Pancreas (tissue), 10 donors: ENCODE measurements around the gene CAPN13. TPM values are rescaled to one million over a fixed set of nuclear protein-coding genes. Genes with fewer than 3 reads are reported as not detected.

Experiments used
- ATAC-seq, 4 donors: fragments of 200-7000 bp; cut with Tn5 transposase; one replicate each; pipeline versions ENCODE4 v1.8.0 to v1.9.1; 2020; ENCODE audit warnings: mild to moderate bottlenecking in 4 of 4, moderate library complexity in 4 of 4
- DNase-seq, 6 donors: peaks; one replicate each; pipeline ENCODE4 v3.0.0-alpha.2; 2020
- FAIRE-seq: peaks from 2 replicates; lab custom pipeline; 2012; peaks lifted over from hg19 to GRCh38; lab: Jason Lieb, UNC
- H3K27ac ChIP-seq, 4 donors: fragments of 200-600 bp; sonication (generic); 1 replicate in 3 of 4; 2 replicates in 1 of 4; pipeline versions ENCODE4 v1.5.0 to v1.8.0; 2020
- H3K27me3 ChIP-seq, 4 donors: fragments of 200-600 bp; one replicate each; pipeline ENCODE4 v1.8.0; 2021
- H3K36me3 ChIP-seq, 3 donors: fragments of 200-600 bp; sonication (generic) in 1 of 3; one replicate each; pipeline versions ENCODE4 v1.5.0 to v1.8.0; 2020 to 2021
- H3K4me1 ChIP-seq, 3 donors: fragments of 200-600 bp; one replicate each; pipeline ENCODE4 v1.8.0; 2021
- H3K4me3 ChIP-seq, 4 donors: fragments of 200-600 bp; sonication (generic) in 2 of 4; one replicate each; pipeline versions ENCODE4 v1.5.0 to v1.8.0; 2020 to 2021
- H3K9me3 ChIP-seq, 4 donors: fragments of 200-600 bp; one replicate each; pipeline ENCODE4 v1.8.0; 2021
- WGBS, 2 donors: extraction: QIAGEN DNeasy Blood & Tissue Kit; methylation state at CpG; one replicate each; pipeline ENCODE4 v1.1.7; 2013; 5-methylcytosine and 5-hydroxymethylcytosine counted together
- intact Hi-C, 3 donors: fragments of 100-400 bp; cut with DNase I; formaldehyde crosslinking; loops; one replicate each; pipeline versions ENCODE4 v1.11.1 to v1.14.2; 2022
- polyA plus RNA-seq, 2 donors: library from polyadenylated mRNA; stranded (reverse); fragments of 200-250 nt; gene quantifications; one replicate each; pipeline ENCODE4 v1.2.3, GENCODE V29; 2013
- total RNA-seq, 6 donors: library from RNA; stranded (reverse); fragmentation: NEBNext Ultra II Directional in 4 of 6; extraction: Animal tissue kit (Norgen Biotek cat#: 25700) in 4 of 6; gene quantifications; one replicate each; pipeline versions ENCODE4 v1.2.1 to v1.2.4, GENCODE V29; 2021 to 2023
- TF ChIP-seq, protein P1 (sequence below), 4 donors: fragments of 200-600 bp; sonication (generic) in 3 of 4; IDR thresholded peaks; one replicate each; pipeline versions ENCODE4 v1.5.0 to v1.8.0; 2021; ENCODE audit warnings: antibody characterized with exemption in 4 of 4
- donor health status: healthy with polysubstance abuse.
- donor health status: DM: no; HTN: no; CAD: no; lungs with moderate emphysema.
- donor health status: DM: no; HTN: no; CAD: no.
- donor health status: control.
- donor health status: control.
- donor health status: Bipolar disorder and iron deficiency.
- donor health status: DM: yes; HTN: yes; CAD: no.
- donor health status: DM: no; HTN: no; CAD: no.
- donor health status: DM: no; HTN: no; CAD: no.
- donor health status: DM: yes; HTN: yes; CAD: no.

Gene CAPN13
- total and polyA plus RNA-seq, 8 donors = 2.7 to 18.3 (median 6.5) TPM

DNA sequence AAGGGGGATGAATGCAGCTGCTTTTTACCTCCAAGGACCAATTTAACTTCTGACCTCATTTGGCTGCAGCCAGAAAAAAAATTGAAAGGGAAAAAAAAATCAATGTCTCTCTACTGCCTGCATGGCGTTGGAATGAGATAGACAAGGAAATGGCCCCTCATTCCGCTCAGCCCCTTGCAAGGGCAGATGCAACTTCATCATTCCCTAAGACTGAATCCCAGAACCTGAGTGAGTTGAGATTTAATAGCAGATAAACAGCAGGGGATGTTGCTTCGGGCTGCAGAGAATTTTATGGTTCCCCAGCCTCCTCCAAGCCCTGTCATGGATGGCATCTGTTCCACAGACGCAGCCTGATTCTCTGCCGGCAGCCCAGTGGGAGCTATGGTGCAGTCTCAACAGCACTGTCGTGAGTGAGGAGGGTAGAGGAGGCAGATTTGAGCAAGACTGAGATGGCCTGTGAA is 49.0 kb downstream of the CAPN13 start:
- Histone ChIP-seq H3K4me1 (no peaks in the 10 kb centered on the region), H3K27ac (no peak overlapping the region), H3K4me3 (no peak overlapping the region), H3K9me3 (no peaks in the 10 kb centered on the region), H3K36me3 (no peaks in the 10 kb centered on the region), H3K27me3 (no peaks in the 10 kb centered on the region)
- WGBS, 2 donors = 48 to 52% methylated on average over 6 of the region's 6 CpGs
- TF ChIP-seq, protein P1, sequence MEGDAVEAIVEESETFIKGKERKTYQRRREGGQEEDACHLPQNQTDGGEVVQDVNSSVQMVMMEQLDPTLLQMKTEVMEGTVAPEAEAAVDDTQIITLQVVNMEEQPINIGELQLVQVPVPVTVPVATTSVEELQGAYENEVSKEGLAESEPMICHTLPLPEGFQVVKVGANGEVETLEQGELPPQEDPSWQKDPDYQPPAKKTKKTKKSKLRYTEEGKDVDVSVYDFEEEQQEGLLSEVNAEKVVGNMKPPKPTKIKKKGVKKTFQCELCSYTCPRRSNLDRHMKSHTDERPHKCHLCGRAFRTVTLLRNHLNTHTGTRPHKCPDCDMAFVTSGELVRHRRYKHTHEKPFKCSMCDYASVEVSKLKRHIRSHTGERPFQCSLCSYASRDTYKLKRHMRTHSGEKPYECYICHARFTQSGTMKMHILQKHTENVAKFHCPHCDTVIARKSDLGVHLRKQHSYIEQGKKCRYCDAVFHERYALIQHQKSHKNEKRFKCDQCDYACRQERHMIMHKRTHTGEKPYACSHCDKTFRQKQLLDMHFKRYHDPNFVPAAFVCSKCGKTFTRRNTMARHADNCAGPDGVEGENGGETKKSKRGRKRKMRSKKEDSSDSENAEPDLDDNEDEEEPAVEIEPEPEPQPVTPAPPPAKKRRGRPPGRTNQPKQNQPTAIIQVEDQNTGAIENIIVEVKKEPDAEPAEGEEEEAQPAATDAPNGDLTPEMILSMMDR (IDR thresholded peaks at IDR 0.05) = no peak
- DNase-seq (peak in 1 of 6 donors; percentile 21), FAIRE-seq (no peak), ATAC-seq (no peak)
- intact Hi-C loops = no loop called here

DNA sequence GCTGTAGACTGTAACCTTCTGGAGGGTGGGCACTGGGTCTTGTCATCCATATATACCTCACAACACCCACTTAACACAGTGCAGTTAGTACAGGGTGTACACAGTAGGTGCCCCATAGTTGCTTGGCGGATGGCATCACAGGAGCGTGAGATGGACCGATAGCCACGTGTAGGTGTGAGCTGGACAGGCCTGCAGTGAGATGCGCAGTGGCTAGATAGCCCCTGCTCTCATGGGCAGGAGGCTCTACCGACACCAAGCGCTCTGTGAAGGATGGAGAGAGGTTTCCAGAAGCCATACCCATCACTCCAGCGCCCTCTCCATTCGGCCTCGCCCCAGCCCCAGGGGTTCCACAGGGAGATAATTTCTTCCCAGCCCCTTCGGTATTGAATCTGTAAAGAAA is 49.5 kb downstream of the CAPN13 start:
- no peaks in the 10 kb centered on the region for H3K9me3 ChIP-seq
- FAIRE-seq = no peak
- no peak overlapping the region for H3K27ac ChIP-seq
- H3K4me3 ChIP-seq = no peak overlapping the region
- intact Hi-C loops = no loop called here
- peak in 1 of 6 donors; percentile 22 for DNase-seq
- H3K36me3 ChIP-seq = no peaks in the 10 kb centered on the region
- H3K27me3 ChIP-seq = no peaks in the 10 kb centered on the region
- no peak for ATAC-seq
- 78 to 86% methylated on average over 11 of the region's 11 CpGs for whole genome bisulfite sequencing, 2 donors
- TF ChIP-seq, protein P1 (IDR thresholded peaks at IDR 0.05) = no peak
- H3K4me1 ChIP-seq = no peaks in the 10 kb centered on the region

DNA sequence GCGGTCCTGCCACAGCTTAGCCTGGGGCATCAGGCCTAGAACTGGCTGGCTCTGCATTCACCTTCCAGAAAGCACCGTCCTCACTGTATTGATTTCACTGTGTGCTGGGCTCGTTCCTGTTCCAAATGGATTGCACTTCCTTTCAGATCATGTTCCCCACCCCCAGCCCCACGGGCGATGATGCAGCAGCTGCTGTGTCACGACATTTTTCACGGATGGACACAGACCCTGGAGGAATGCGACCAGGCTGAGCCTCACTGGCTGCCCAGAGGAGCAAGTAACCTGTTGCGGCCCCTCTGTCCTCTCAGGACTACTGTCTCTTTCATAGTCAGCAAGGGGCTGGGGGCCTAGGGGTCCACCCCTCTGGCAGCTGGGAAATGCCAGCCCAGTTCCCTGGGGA is 50.3 kb downstream of the CAPN13 start:
- peak in 2 of 6 donors; percentile 33 to 51 for DNase-seq
- no peak overlapping the region for H3K4me3 ChIP-seq
- intact Hi-C loops = no loop called here
- no peaks in the 10 kb centered on the region for H3K27me3 ChIP-seq
- H3K4me1 ChIP-seq = no peaks in the 10 kb centered on the region
- ATAC-seq = no peak
- 40 to 48% methylated on average over 9 of the region's 9 CpGs for WGBS, 2 donors
- FAIRE-seq = no peak
- no peaks in the 10 kb centered on the region for H3K9me3 ChIP-seq
- no peak overlapping the region for H3K27ac ChIP-seq
- no peaks in the 10 kb centered on the region for H3K36me3 ChIP-seq
- TF ChIP-seq, protein P1 (IDR thresholded peaks at IDR 0.05) = no peak

DNA sequence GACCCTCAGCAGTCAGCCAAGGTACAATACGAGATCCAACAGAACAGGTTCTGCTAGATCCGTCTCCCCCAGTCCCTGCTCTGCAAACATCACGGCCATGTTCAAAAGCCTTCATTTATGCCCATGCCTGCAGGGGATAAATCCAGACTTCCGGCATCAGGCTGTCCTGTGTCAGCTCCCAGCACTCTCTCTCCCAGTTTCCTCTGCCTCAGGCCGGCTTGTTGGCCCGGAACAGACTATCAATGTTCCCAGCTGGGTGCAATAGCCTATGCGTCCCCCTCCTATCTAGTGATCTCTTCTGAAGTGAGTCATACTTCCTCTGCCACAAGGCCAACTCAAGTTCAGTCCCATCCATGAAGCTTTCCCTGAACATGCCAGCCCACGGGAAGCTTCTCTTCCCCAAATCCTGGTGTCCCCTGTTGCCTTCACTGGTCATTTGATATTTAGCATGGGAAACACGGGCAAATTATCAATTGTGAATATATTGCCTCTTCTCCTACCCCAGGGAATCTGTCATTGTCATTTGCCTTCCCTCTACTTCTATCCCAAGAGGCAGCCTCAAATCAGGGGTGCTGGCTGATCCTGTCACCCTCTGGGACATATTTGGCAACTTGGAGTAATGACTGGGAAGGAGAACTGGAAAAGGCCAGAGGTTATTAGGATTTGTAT is 51.1 kb downstream of the CAPN13 start:
- H3K27me3 ChIP-seq = no peaks in the 10 kb centered on the region
- no peak for FAIRE-seq
- peak; percentile 49 to 68 (median 55) for ATAC-seq
- no peaks in the 10 kb centered on the region for H3K4me1 ChIP-seq
- TF ChIP-seq, protein P1 (IDR thresholded peaks at IDR 0.05) = no peak
- intact Hi-C loops = no loop called here
- H3K4me3 ChIP-seq = no peak overlapping the region
- H3K36me3 ChIP-seq = no peaks in the 10 kb centered on the region
- 27 to 34% methylated on average over 9 of the region's 9 CpGs for WGBS, 2 donors
- peak in 2 of 6 donors; percentile 5 to 41 for DNase-seq
- H3K27ac ChIP-seq = no peak overlapping the region
- no peaks in the 10 kb centered on the region for H3K9me3 ChIP-seq

DNA sequence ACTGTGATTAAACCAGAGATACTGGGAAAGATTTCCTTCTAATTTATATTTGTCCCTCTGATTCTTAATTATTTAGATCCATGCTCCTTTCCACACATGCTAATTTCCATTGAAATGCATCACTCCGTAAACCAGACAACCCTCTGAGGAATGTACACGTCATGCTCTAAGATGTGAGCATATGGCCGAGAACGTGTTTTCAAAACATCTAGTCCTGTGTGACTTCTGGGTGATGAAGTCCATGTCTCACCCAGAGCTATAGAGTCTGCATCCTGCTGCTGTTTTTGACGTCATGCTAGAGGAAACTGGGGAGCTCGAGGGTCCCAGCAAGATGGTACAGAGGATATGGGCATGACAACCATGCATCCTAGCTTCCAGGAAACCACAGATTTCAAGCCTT is 53.6 kb downstream of the CAPN13 start:
- TF ChIP-seq, protein P1 (IDR thresholded peaks at IDR 0.05) = no peak
- Histone ChIP-seq H3K4me1 (no peaks in the 10 kb centered on the region), H3K27ac (no peak overlapping the region), H3K4me3 (no peak overlapping the region), H3K36me3 (no peaks in the 10 kb centered on the region), H3K9me3 (no peaks in the 10 kb centered on the region), H3K27me3 (no peaks in the 10 kb centered on the region)
- ATAC-seq = no peak
- WGBS, 2 donors = 64 to 82% methylated on average over 6 of the region's 6 CpGs
- no peak for FAIRE-seq
- DNase-seq = no peak
- intact Hi-C loops = no loop called here
